Forelimb muscle (tissue), 1 donor: Measurements from ENCODE around the gene ATP2B3. TPM values are rescaled to one million over a fixed set of nuclear protein-coding genes. Genes with fewer than 3 reads are reported as not detected.

Experiments
- DNase-seq: peaks from one replicate; pipeline ENCODE4 v3.0.0-alpha.2; 2013; ENCODE audit warnings: low read depth
- polyA plus RNA-seq: library from polyadenylated mRNA; unstranded; fragments of 120-200 nt; gene quantifications from one replicate; pipeline ENCODE4 v1.2.1, GENCODE V29; 2013; ENCODE audit not compliant: insufficient read length

The ATP2B3 gene
- polyA plus RNA-seq, 1 donor: 0.80 TPM

DNA sequence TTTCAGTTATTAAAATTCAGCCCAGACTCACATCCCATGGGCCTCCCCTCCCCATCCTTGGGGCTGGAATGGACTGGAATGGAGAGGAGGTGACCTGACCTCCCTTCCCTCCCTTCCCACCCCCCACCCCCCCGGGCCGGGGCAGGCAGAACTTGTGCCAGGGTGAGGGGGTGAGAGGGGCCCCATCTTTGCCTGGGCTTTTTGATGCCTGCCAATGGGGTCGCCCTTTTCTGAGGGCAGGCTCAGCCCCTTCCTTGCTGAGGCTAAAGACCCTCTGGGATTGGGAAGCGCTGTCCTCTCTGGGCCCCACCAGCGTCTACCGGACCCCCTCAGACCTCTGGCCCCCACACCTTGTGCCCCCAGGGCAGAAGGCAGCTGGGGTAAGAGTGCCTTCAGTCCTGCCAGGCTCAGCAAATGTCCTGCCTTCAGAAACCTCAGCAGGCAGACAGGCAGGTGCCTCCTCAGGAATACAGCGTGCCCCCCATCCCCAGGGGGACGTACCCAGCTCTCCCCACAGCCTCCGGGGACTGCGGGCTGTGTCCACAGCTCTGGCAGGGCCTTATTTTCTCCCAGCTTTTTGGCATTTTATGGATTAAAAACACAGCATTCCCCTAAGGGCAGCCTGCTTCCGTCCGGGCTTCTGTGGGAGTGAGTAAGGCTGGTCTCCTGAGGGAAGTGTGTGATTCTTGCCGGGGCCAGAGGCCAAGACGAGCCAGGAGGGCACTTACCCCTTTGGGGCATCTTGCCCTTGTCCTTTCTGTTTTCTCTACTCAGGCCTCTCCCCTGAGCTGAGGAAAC is 94.1 kb downstream of the ATP2B3 start:
- no peak for DNase-seq

DNA sequence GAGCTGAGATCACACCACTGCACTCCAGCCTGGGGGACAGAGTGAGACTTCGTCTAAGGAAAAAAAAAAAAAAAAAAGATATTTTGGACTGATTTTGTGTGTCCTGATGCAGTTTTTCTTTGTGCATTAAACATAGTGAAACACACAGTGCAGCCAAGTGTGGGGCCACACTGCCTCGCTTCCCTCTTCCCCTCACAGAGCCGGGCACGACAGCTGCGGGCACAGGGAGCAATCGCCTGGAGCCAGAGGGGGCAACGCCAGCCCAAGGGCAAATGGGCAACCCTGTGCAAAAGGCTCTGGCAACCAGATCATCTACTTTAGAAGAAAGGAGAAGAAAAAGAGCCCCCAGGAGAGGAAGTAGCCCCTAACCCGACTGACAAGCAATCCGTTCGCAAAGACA is 95.0 kb downstream of the ATP2B3 start:
- no peak for DNase-seq

GRCh38 chrX:153614818-153615217 is 97.4 kb downstream of the ATP2B3 start:
- DNase-seq: no peak

DNA sequence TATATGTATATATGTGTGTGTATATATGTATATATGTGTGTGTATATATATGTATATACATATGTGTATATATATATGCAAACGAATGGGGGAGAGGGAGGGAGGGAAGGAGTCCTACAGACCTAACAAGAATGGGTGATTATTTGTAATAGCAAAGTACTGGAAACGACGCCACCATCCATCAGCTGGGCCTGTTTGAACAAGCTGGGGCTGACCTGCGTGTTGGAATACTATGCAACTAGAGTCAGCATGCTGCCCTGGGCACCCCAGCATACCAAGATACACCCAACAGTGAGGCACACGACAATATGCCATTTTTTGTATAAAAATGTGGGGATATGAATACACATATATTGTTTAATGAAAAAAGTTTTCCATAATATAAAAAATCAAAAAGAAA is 103.1 kb downstream of the ATP2B3 start:
- no peak for DNase-seq

GRCh38 chrX:153621949-153622598 is 104.6 kb downstream of the ATP2B3 start:
- DNase-seq: no peak

- no peak for DNase-seq
These were observed 105.3 kb downstream of the ATP2B3 start for GRCh38 chrX:153622661-153623309.

DNA sequence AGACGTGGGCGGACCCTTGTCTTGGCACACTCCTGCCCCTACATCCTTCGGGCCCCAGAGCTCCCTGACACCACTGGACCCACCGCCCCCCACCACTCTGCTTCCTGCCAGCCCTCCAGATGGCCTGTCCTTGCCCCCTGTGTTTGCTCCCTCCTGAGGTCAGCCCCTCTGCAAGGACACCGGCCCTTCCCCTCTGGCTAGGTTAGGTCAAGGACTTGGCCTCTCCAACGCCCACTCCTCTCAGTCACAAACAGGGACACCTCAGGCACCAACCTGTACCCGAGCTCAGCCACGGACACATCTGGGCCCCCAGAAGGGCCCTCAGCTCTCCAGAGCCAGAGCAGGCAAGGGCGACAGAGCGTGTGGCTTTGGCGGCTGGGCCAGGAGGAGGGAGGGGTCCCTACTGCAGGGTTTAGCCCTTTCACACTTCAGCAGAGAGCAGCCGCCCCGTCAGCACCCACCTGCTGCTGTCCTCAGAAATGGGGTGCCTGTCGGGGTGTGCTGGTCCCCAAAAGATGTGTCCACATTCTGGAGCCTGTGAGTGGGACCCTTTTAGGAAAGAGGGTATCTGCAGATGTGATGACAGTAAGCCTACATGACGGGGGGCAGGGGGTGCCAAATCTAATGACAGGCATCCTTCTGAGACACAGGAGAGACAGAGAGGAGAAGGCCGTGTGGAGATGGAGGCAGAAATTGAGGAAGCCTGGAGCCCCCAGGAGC is 106.0 kb downstream of the ATP2B3 start:
- no peak for DNase-seq

GRCh38 chrX:153624196-153625091 is 107.0 kb downstream of the ATP2B3 start:
- DNase-seq: no peak

GRCh38 chrX:153625271-153626024 is 108.0 kb downstream of the ATP2B3 start:
- DNase-seq: no peak

DNA sequence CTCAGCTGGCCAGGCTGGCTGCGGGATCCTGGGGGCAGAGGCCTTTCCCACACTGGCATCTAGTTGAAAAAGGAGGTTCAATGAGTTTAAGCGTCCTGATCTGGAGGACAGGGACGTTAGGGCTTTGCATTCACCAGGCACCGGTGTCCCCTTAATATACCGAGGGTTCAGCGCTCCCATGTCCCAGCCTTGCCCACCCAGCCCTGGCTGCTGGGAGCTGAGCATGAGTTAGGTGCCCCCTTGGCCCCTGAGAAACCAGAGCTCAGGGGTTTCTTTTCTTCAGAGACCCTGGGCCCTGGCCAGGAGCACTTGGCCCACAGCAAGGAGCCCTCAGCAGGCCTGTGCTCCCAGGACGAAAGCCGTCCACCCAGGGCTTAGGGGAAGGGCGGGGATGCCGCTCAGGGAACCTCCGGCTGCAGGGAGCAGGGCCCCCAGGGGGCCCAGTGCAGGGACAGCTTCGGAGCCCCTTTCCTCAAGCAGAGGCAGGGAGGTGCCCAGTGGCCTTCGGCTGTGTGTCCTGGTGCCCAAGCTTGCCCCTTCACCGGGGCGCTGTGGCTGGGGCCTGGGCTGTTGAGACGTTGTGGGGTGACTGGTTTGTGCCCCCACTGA is 108.7 kb downstream of the ATP2B3 start:
- no peak for DNase-seq

DNA sequence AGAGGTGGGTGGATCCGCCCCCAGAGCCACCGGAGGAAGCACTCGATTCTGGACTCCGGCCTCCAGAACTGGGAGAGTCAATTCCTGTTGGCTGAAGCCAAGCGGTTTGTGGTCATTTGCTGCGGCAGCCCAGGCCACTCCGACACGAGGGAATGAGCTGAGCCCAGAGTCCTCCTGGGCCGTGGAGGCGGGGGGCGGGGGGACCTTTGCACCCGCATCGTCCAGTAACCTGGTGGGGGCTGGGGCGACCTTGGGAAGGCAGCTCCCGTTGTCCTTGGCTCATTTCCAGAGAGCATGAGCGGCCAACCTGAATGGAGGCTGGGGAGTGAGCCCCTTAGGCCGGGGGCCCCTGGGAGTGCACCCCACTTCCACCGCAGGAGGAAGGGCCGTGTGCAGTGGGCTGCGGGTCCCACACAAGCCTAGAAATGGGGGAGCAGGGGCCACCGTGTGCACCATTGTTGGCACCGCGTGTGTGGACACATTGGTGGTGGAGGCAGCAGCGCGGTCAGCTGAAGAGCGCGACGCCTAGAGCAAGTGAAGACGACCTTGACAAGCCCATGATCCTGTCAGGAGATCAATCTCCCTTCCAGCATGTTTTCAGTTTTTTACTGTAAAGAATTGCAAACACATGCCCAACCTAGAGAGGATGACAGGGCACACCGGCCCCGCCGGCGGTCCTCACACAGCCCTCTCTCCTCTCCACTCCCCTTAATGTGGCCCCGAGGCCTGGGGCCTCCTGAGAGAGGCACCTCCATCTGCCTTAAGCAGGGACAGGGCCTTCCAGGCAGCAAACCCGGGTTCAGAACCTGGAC is 109.6 kb downstream of the ATP2B3 start:
- DNase-seq: no peak

- DNase-seq: no peak
These were observed 110.3 kb downstream of the ATP2B3 start for GRCh38 chrX:153627675-153628111.

DNA sequence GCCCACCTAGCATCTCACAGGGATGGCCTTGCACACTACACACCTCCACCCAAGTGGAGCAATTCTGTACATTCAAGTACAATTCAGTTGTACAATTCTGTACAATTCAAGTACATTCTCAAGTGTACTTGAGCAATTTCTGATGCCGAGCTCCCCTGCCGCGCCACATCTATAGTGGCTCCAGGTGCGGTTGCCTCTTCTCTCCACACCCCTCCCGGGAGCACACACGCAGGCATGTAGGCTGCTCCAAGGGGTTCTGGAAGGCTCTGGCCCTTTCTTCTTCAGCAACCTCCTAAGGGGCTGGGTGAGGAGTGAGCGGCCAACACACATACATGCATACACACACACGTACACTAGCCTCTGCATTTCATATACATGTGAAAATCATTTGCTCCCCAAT is 110.7 kb downstream of the ATP2B3 start:
- DNase-seq: no peak

GRCh38 chrX:153628665-153629064 is 111.2 kb downstream of the ATP2B3 start:
- DNase-seq: no peak

- no peak for DNase-seq
These were observed 113.9 kb downstream of the ATP2B3 start for GRCh38 chrX:153631346-153631745.

DNA sequence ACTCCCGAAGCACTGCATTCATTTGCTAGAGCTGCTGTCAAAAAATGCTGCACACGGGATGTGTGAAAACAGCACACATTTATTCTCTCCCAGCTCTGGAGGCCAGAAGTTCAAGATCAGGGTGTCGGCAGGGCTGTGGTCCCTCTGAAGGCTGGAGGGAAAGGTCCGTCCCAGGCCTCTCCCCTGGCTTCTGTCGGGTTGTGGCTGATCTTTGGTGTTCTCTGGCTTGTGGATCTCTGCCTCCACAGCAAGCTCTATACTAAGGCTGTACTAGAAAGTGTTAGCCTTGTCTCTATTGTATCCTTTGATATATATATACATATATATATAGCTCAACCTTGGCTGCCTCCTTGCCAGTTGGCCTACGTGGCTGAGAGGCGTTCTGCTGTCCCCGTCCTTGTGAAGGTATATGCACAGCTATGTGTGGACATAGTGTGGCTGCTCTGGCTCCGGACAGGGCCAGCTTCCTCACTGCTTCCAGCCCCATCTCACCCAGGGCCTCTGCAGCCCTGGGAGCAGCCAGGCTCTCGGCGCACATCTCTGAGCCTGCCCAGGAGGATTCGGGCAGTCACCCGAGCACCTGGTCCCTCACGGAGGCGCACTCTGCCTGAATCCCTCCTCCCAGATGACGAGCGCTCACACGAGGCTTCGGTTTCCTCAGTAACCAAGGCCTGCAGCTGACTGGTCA is 114.6 kb downstream of the ATP2B3 start:
- DNase-seq: no peak
